HepG2 (cell line): ENCODE data around the gene DPCD. TPM values are rescaled to one million over a fixed set of nuclear protein-coding genes. Genes with fewer than 3 reads are reported as not detected.
A peak's percentile ranks its signal among the peaks of the same experiment; 100 is the strongest.

Experiments
- CREM ChIP-seq, 2 experiments: sonication (generic) in 1 of 2; formaldehyde crosslinking in 1 of 2; IDR thresholded peaks; 2 replicates each; pipeline versions ENCODE4 v1.4.0 to v1.6.1; 2016 to 2020; ENCODE audit warnings: antibody characterized with exemption in 1 of 2, mild to moderate bottlenecking in 1 of 2, missing genetic modification reagents in 1 of 2
- ETS1 ChIP-seq: sonication (generic); formaldehyde crosslinking; IDR thresholded peaks from 2 replicates; pipeline ENCODE4 v1.4.0; 2020; ENCODE audit warnings: missing genetic modification reagents
- FIP1L1 ChIP-seq: fragments of 200-400 bp; formaldehyde crosslinking; IDR thresholded peaks from 2 replicates; pipeline ENCODE4 v1.6.1; 2018; ENCODE audit warnings: low read depth, mild to moderate bottlenecking, low read length, moderate library complexity, borderline replicate concordance; ENCODE audit not compliant: insufficient read depth
- HOXA3 ChIP-seq: sonication (generic); formaldehyde crosslinking; IDR thresholded peaks from 2 replicates; pipeline ENCODE4 v1.5.0; 2020; ENCODE audit warnings: missing genetic modification reagents
- IKZF1 ChIP-seq: fragments of 450-650 bp; IDR thresholded peaks from 2 replicates; pipeline ENCODE4 v1.7.1; 2016
- KDM4B ChIP-seq: sonication (generic); formaldehyde crosslinking; IDR thresholded peaks from 2 replicates; pipeline ENCODE4 v1.4.0; 2020; ENCODE audit warnings: missing genetic modification reagents
- NFIB ChIP-seq: sonication (generic); formaldehyde crosslinking; IDR thresholded peaks from 2 replicates; pipeline ENCODE4 v1.9.0; 2021; ENCODE audit warnings: missing genetic modification reagents, mild to moderate bottlenecking, borderline replicate concordance
- NRL ChIP-seq: sonication (generic); formaldehyde crosslinking; IDR thresholded peaks from 2 replicates; pipeline ENCODE4 v1.5.0; 2020; ENCODE audit warnings: missing genetic modification reagents, mild to moderate bottlenecking, moderate library complexity, borderline replicate concordance
- PAX8 ChIP-seq: sonication (generic); formaldehyde crosslinking; IDR thresholded peaks from 2 replicates; pipeline ENCODE4 v1.8.0; 2022; ENCODE audit warnings: mild to moderate bottlenecking, missing genetic modification reagents, borderline replicate concordance
- RARG ChIP-seq: sonication (generic); formaldehyde crosslinking; IDR thresholded peaks from 2 replicates; pipeline ENCODE4 v1.4.0; 2020; ENCODE audit warnings: low read depth, mild to moderate bottlenecking, missing genetic modification reagents
- SALL2 ChIP-seq: sonication (generic); formaldehyde crosslinking; IDR thresholded peaks from 2 replicates; pipeline ENCODE4 v1.8.1; 2023; ENCODE audit warnings: mild to moderate bottlenecking, missing genetic modification reagents, inconsistent platforms
- SYNCRIP ChIP-seq: fragments of 200-400 bp; formaldehyde crosslinking; IDR thresholded peaks from 2 replicates; pipeline ENCODE4 v1.6.1; 2018; ENCODE audit warnings: mild to moderate bottlenecking, low read depth, low read length; ENCODE audit not compliant: insufficient read depth
- TCF7L2 ChIP-seq: IDR thresholded peaks from 2 replicates; pipeline ENCODE4 v1.6.1; 2011; ENCODE audit warnings: mild to moderate bottlenecking, low read depth, low read length, moderate library complexity
- TFDP2 ChIP-seq: sonication (generic); formaldehyde crosslinking; IDR thresholded peaks from 2 replicates; pipeline ENCODE4 v1.4.0; 2020; ENCODE audit warnings: missing genetic modification reagents
- XRCC5 ChIP-seq: fragments of 200-400 bp; formaldehyde crosslinking; optimal IDR thresholded peaks from 2 replicates; pipeline ENCODE3; 2017; ENCODE audit warnings: mild to moderate bottlenecking, low read length
- ZC3H13 ChIP-seq: sonication (generic); formaldehyde crosslinking; IDR thresholded peaks from 2 replicates; pipeline ENCODE4 v1.8.1; 2023; ENCODE audit warnings: mild to moderate bottlenecking, missing genetic modification reagents, moderate library complexity
- ZFP36L2 ChIP-seq: sonication (generic); formaldehyde crosslinking; IDR thresholded peaks from 2 replicates; pipeline ENCODE4 v1.4.0; 2020; ENCODE audit warnings: missing genetic modification reagents
- ZFP41 ChIP-seq: sonication (generic); formaldehyde crosslinking; IDR thresholded peaks from 2 replicates; pipeline ENCODE4 v1.4.0; 2020; ENCODE audit warnings: mild to moderate bottlenecking, missing genetic modification reagents, borderline replicate concordance
- ZFX ChIP-seq: sonication (generic); formaldehyde crosslinking; IDR thresholded peaks from 2 replicates; pipeline ENCODE4 v1.4.0; 2020; ENCODE audit warnings: mild to moderate bottlenecking, low read depth, missing genetic modification reagents, moderate library complexity
- ZMYM2 ChIP-seq: sonication (generic); formaldehyde crosslinking; IDR thresholded peaks from 2 replicates; pipeline ENCODE4 v1.8.0; 2022; ENCODE audit warnings: mild to moderate bottlenecking, missing genetic modification reagents
- ZNF263 ChIP-seq: sonication (generic); formaldehyde crosslinking; IDR thresholded peaks from 2 replicates; pipeline ENCODE4 v1.4.0; 2020; ENCODE audit warnings: missing genetic modification reagents
- polyA plus RNA-seq, 8 experiments: library from polyadenylated mRNA; depleted of rRNA in 3 of 8; stranded (reverse) in 7 of 8; unstranded in 1 of 8; fragments of >200 nt; fragmentation: Illumina TruSeq in 4 of 8; extraction: Trizol in 4 of 8; gene quantifications; 2 replicates each; pipeline versions ENCODE4 v1.2.1 to v1.2.3, GENCODE V29; 2011 to 2016; ENCODE audit warnings: low read depth in 4 of 8, missing spikeins in 1 of 8, mixed read lengths in 1 of 8; ENCODE audit not compliant: insufficient read depth in 1 of 8
- total RNA-seq, 5 experiments: library from RNA; depleted of rRNA; stranded (reverse); fragments of >200 nt; fragmentation: Illumina TruSeq; extraction: Trizol; gene quantifications; 2 replicates each; pipeline ENCODE4 v1.2.3, GENCODE V29; 2016; ENCODE audit warnings: low read depth in 1 of 5
- TF ChIP-seq, protein P1 (sequence below): sonication (generic); formaldehyde crosslinking; IDR thresholded peaks from 2 replicates; pipeline ENCODE4 v1.8.1; 2023; ENCODE audit warnings: mild to moderate bottlenecking, moderate library complexity, missing genetic modification reagents
- TF ChIP-seq, protein P2 (sequence below): sonication (generic); formaldehyde crosslinking; IDR thresholded peaks from 2 replicates; pipeline ENCODE4 v1.5.1; 2020; ENCODE audit warnings: mild to moderate bottlenecking, missing genetic modification reagents, borderline replicate concordance
- TF ChIP-seq, protein P3 (sequence below): sonication (generic); formaldehyde crosslinking; IDR thresholded peaks from 2 replicates; pipeline ENCODE4 v1.4.0; 2020; ENCODE audit warnings: missing genetic modification reagents

DPCD gene
- total and polyA plus RNA-seq, 2 of the 13 experiments (the other 11 are each of a cell fraction or from before 2014, with no cell fraction given): 25.2 to 27.0 TPM

DNA sequence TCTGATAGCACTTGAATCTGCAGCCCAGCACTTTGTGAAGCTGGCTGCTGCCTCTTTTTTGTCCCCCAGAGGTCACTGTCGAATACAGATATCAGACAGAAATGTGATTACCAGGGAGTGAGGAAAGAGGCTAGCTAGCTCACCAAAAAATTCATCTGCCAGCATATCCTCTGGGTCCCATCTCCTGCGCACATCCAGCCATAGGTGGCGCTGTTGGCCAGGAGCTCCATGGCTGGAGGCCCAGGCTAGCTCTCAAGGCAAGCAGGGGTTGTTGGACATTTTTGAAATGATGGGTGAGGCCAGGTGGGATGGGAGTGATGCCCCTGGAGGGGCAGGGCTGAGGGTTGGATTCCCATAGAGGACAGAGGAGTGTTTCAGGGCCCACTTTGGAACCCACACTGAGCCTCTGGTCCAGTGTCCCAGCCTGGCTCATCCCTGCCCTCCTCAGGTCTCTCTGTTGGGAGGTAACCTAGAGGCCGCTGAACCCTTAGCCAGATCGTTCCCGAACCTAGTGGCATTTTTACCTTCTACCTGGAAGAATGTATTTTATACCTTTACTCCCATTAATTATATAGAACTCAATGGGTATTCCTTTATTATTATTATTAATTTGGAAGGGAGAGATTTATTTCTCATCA is 14.8 kb downstream of the DPCD start (continued):
- TF ChIP-seq ETS1 (CRISPR knock-in tag): no peak
- TF ChIP-seq, protein P1, sequence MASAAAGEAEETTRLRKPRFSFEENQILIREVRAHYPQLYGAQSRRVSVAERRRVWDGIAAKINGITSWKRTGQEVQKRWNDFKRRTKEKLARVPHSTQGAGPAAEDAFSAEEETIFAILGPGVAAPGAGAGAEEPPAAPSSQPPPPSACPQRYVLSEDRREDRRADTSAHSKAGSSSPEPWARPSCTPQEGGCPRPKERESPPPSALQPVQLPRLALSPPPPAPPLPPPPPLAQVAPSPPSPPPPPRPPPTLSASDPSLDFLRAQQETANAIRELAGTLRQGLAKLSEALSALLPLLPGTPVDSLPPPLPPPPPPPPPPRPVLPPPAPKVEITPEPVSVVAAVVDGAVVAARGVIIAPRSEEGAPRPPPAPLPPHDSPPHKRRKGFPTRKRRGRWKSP: no peak
- TF ChIP-seq TCF7L2: no peak
- TF ChIP-seq CREM (IDR thresholded peaks at IDR 0.05): no peak
- TF ChIP-seq CREM (CRISPR knock-in tag; IDR thresholded peaks at IDR 0.05): no peak
- TF ChIP-seq PAX8 (CRISPR knock-in tag): no peak
- TF ChIP-seq NRL (CRISPR knock-in tag): no peak
- no peak for TF ChIP-seq ZFP36L2 (CRISPR knock-in tag)
- TF ChIP-seq ZNF263 (CRISPR knock-in tag): 0 out of 2 replicates have a peak, but pooled peaks have one; percentile 35
- TF ChIP-seq ZC3H13 (CRISPR knock-in tag): no peak
- TF ChIP-seq FIP1L1: no peak
- peak; percentile 63; the same call in 1 of the 2 replicates for TF ChIP-seq SALL2 (CRISPR knock-in tag)
- TF ChIP-seq, protein P2, sequence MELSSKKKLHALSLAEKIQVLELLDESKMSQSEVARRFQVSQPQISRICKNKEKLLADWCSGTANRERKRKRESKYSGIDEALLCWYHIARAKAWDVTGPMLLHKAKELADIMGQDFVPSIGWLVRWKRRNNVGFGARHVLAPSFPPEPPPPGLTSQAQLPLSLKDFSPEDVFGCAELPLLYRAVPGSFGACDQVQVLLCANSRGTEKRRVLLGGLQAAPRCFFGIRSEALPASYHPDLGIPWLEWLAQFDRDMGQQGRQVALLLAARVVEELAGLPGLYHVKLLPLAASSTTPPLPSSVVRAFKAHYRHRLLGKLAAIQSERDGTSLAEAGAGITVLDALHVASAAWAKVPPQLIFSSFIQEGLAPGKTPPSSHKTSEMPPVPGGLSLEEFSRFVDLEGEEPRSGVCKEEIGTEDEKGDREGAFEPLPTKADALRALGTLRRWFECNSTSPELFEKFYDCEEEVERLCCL (CRISPR knock-in tag): no peak
- peak; percentile 89 for TF ChIP-seq XRCC5
- no peak for TF ChIP-seq TFDP2 (CRISPR knock-in tag)
- peak; percentile 34; the same call in 1 of the 2 replicates for TF ChIP-seq ZFX (CRISPR knock-in tag)
- no peak for TF ChIP-seq NFIB (CRISPR knock-in tag)
- TF ChIP-seq ZFP41 (CRISPR knock-in tag): no peak
- TF ChIP-seq, protein P3, sequence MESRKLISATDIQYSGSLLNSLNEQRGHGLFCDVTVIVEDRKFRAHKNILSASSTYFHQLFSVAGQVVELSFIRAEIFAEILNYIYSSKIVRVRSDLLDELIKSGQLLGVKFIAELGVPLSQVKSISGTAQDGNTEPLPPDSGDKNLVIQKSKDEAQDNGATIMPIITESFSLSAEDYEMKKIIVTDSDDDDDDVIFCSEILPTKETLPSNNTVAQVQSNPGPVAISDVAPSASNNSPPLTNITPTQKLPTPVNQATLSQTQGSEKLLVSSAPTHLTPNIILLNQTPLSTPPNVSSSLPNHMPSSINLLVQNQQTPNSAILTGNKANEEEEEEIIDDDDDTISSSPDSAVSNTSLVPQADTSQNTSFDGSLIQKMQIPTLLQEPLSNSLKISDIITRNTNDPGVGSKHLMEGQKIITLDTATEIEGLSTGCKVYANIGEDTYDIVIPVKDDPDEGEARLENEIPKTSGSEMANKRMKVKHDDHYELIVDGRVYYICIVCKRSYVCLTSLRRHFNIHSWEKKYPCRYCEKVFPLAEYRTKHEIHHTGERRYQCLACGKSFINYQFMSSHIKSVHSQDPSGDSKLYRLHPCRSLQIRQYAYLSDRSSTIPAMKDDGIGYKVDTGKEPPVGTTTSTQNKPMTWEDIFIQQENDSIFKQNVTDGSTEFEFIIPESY (CRISPR knock-in tag): peak; percentile 43; the same call in 1 of the 2 replicates
- TF ChIP-seq HOXA3 (CRISPR knock-in tag): 0 out of 2 replicates have a peak, but pooled peaks have one; percentile 21
- no peak for TF ChIP-seq KDM4B (CRISPR knock-in tag)
- no peak for TF ChIP-seq RARG
- TF ChIP-seq ZMYM2 (CRISPR knock-in tag): no peak
- no peak for TF ChIP-seq IKZF1
- TF ChIP-seq SYNCRIP: no peak
